ENCODE measurements around the gene TMED1.

GRCh38 chr19:10782795-10783194 lies 53.2 kb downstream of the TMED1 start:
- TF ChIP-seq POLR2A (IDR thresholded peaks at IDR 0.05) (no peak), CTCF (IDR thresholded peaks at IDR 0.05) (no peak)

All from upper lobe of left lung (tissue), 4 donors.